DOHH2 (cell line): ENCODE measurements around the gene RNF181.

Experiments used
- H3F3A ChIP-seq: fragments of 200-600 bp; sonication (generic), shearing (Covaris generic); 2 replicates; pipeline ENCODE4 v1.6.0; 2016; ENCODE audit warnings: antibody characterized with exemption, mild to moderate bottlenecking; ENCODE audit not compliant: control insufficient read depth, insufficient read depth
- H3K27ac ChIP-seq: fragments of 200-600 bp; sonication (generic); 2 replicates; pipeline ENCODE4 v1.5.1; 2014; ENCODE audit warnings: low read depth, mild to moderate bottlenecking, low read length, moderate library complexity
- H3K27me3 ChIP-seq: fragments of 200-600 bp; sonication (generic); 2 replicates; pipeline ENCODE4 v1.6.1; 2014; ENCODE audit warnings: mild to moderate bottlenecking, low read length, mixed read lengths; ENCODE audit not compliant: control insufficient read depth
- H3K36me3 ChIP-seq: fragments of 200-600 bp; sonication (generic); 2 replicates; pipeline ENCODE4 v1.6.1; 2014; ENCODE audit warnings: mild to moderate bottlenecking, low read length, moderate library complexity, mixed read lengths; ENCODE audit not compliant: control insufficient read depth
- H3K4me1 ChIP-seq: fragments of 200-600 bp; sonication (generic); 2 replicates; pipeline ENCODE4 v1.6.1; 2014; ENCODE audit warnings: mild to moderate bottlenecking, low read length, mixed read lengths; ENCODE audit not compliant: control insufficient read depth
- H3K4me2 ChIP-seq: fragments of 200-600 bp; sonication (generic); 2 replicates; pipeline ENCODE4 v1.6.0; 2014; ENCODE audit warnings: mild to moderate bottlenecking, low read length, moderate library complexity
- H3K4me3 ChIP-seq: fragments of 200-600 bp; sonication (generic); 2 replicates; pipeline ENCODE4 v1.5.1; 2014; ENCODE audit warnings: mild to moderate bottlenecking, low read length, mixed read lengths
- H3K79me2 ChIP-seq: fragments of 200-600 bp; sonication (generic); 2 replicates; pipeline ENCODE4 v1.6.1; 2014; ENCODE audit warnings: mild to moderate bottlenecking, low read length, mixed read lengths; ENCODE audit not compliant: control insufficient read depth
- H3K9me2 ChIP-seq: fragments of 200-600 bp; sonication (generic); replicated peaks from 2 replicates; pipeline ENCODE4 v1.6.1; 2014; ENCODE audit warnings: mild to moderate bottlenecking, low read length, mixed read lengths; ENCODE audit not compliant: control insufficient read depth
- H3K9me3 ChIP-seq: fragments of 200-600 bp; sonication (generic); 2 replicates; pipeline ENCODE4 v1.6.1; 2014; ENCODE audit warnings: antibody characterized with exemption, low read length, mixed read lengths; ENCODE audit not compliant: control insufficient read depth, insufficient read depth
- H4K20me1 ChIP-seq: fragments of 200-600 bp; sonication (generic); 2 replicates; pipeline ENCODE4 v1.6.0; 2014; ENCODE audit warnings: low read depth, mild to moderate bottlenecking, antibody characterized with exemption, low read length, moderate library complexity; ENCODE audit not compliant: control insufficient read depth, insufficient read depth
- EZH2phosphoT487 ChIP-seq: fragments of 200-600 bp; sonication (generic); IDR thresholded peaks from 2 replicates; pipeline ENCODE4 v1.6.1; 2017; ENCODE audit warnings: borderline replicate concordance, mild to moderate bottlenecking, antibody characterized with exemption, low read length, moderate library complexity, mixed read lengths
- TF ChIP-seq, protein P1 (sequence below): fragments of 200-600 bp; sonication (generic); IDR thresholded peaks from one replicate; pipeline ENCODE4 v1.5.1; 2014; ENCODE audit warnings: antibody characterized with exemption, mild to moderate bottlenecking, low read depth, low read length; ENCODE audit not compliant: poor library complexity, severe bottlenecking

RNF181 gene

DNA sequence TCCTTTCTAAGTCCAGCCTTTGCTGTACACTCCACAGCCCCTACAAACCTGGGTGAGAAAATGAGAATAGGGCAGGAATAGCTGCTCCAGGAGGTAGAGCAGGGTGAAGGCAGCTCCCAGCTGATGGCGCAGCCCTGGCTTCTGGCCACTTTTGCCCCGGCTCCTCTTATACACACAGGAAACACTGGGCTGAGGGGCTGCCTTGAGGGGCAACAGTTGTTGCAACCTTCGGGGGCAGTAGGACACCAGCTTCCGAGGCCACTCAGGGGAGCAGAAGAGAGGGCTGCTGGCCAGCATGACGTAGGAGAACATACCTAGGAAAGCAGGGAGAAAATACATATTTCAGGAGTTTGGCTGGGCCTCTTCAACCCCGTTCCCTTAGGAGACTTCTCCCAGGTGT, 42.4 kb upstream of the RNF181 start:
- Histone ChIP-seq H3F3A (peaks cover 10% of the 10 kb centered on the region), H3K4me3 (no peak overlapping the region), H3K4me2 (no peak overlapping the region), H3K27ac (no peak overlapping the region), H3K9me2 (no peaks in the 10 kb centered on the region), H4K20me1 (no peaks in the 10 kb centered on the region), H3K4me1 (no peaks in the 10 kb centered on the region), H3K9me3 (no peaks in the 10 kb centered on the region), H3K79me2 (0 out of 2 replicates have a peak, but pooled peaks cover 4% of the 10 kb centered on the region), H3K27me3 (no peaks in the 10 kb centered on the region), H3K36me3 (peaks cover 68% of the 10 kb centered on the region)
- TF ChIP-seq, protein P1, sequence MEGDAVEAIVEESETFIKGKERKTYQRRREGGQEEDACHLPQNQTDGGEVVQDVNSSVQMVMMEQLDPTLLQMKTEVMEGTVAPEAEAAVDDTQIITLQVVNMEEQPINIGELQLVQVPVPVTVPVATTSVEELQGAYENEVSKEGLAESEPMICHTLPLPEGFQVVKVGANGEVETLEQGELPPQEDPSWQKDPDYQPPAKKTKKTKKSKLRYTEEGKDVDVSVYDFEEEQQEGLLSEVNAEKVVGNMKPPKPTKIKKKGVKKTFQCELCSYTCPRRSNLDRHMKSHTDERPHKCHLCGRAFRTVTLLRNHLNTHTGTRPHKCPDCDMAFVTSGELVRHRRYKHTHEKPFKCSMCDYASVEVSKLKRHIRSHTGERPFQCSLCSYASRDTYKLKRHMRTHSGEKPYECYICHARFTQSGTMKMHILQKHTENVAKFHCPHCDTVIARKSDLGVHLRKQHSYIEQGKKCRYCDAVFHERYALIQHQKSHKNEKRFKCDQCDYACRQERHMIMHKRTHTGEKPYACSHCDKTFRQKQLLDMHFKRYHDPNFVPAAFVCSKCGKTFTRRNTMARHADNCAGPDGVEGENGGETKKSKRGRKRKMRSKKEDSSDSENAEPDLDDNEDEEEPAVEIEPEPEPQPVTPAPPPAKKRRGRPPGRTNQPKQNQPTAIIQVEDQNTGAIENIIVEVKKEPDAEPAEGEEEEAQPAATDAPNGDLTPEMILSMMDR, result no peak
- TF ChIP-seq EZH2phosphoT487, result no peak

DNA sequence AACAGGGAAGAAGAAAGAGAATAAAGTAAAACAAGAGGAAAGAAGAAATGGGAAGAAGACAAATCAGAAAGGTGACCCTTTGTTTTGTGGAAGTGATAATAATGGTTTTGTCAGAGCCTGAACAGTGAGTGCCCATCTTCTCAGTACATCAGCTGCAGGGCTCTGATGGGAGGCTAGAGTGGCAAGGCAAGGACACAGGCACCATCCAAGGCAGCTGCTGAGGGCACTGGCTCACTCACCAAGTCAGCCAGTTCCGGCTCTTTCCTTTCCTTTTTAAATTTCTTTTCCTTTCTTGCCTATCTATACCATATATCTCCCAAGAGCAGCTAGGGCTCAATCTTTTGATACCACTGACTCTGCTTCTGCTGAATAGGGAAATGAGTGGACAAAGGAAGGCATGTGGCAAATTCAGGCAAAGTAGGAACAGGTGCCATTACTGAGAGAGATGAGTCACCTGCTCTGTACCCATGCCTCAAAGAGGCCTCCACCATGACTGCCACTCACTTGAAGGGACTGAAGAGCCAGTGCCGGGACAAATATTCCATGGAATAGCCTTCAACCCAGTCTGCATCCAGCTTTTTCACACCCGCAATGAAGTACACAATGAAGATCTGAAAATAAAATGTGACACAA, 40.4 kb upstream of the RNF181 start:
- H4K20me1 ChIP-seq, result no peaks in the 10 kb centered on the region
- no peaks in the 10 kb centered on the region for H3K9me3 ChIP-seq
- H3F3A ChIP-seq, result 0 out of 2 replicates have a peak, but pooled peaks cover 2% of the 10 kb centered on the region
- TF ChIP-seq EZH2phosphoT487, result no peak
- TF ChIP-seq, protein P1, result no peak
- H3K27me3 ChIP-seq, result no peaks in the 10 kb centered on the region
- H3K27ac ChIP-seq, result no peak overlapping the region
- peaks cover 4% of the 10 kb centered on the region; the same call in 1 of the 2 replicates for H3K4me1 ChIP-seq
- H3K9me2 ChIP-seq, result no peaks in the 10 kb centered on the region
- H3K4me3 ChIP-seq, result no peak overlapping the region
- peaks cover 67% of the 10 kb centered on the region for H3K36me3 ChIP-seq
- H3K79me2 ChIP-seq, result peaks cover 20% of the 10 kb centered on the region
- H3K4me2 ChIP-seq, result no peak overlapping the region

DNA sequence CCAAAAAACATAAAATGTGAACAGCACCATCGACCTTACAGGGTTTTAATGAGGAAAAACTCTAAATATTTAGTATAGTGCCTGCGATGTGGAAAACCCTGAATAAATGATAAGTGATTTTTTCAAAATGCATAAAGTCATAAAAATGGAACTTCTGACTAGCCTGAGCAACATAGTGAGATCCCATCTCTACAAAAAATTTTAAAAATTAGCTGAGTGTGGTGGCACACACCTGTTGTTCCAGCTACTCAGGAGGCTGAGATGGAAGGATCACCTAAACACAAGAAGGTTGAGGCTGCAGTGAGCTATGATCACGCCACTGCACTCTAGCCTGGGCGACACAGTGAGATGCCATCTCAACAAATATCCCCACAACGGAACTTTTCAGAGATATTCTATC, 38.4 kb upstream of the RNF181 start:
- Histone ChIP-seq H3K4me1 (peaks cover 11% of the 10 kb centered on the region), H4K20me1 (no peaks in the 10 kb centered on the region), H3K27ac (no peak overlapping the region), H3K4me2 (no peak overlapping the region), H3K4me3 (no peak overlapping the region), H3K36me3 (peaks cover 48% of the 10 kb centered on the region), H3F3A (no peaks in the 10 kb centered on the region), H3K9me3 (no peaks in the 10 kb centered on the region), H3K79me2 (peaks cover 31% of the 10 kb centered on the region), H3K27me3 (no peaks in the 10 kb centered on the region), H3K9me2 (no peaks in the 10 kb centered on the region)
- TF ChIP-seq, protein P1, result no peak
- no peak for TF ChIP-seq EZH2phosphoT487
